ENCODE data around the gene ADRB1.
A peak's percentile ranks its signal among the peaks of the same experiment; 100 is the strongest.

ADRB1 gene

GRCh38 chr10:114043532-114044246 is at the start of gene ADRB1:
Gene ADRB1, plus strand, starts transcription at chr10:114043866. Its CDS starts 267 bp downstream, at chr10:114044133.
- DNase-seq (ENCODE audit: low spot score), result peak; percentile 19

GRCh38 chr10:113995201-113995600 is 48.5 kb upstream of the ADRB1 start:
- DNase-seq (ENCODE audit: low spot score), result no peak

- DNase-seq (ENCODE audit: low spot score), result no peak
Observed at GRCh38 chr10:113997428-113997827, 46.2 kb upstream of the ADRB1 start.

- no peak for DNase-seq (ENCODE audit: low spot score)
Observed at GRCh38 chr10:113999531-113999930, 44.1 kb upstream of the ADRB1 start.

GRCh38 chr10:114000457-114001010 is 43.1 kb upstream of the ADRB1 start:
- DNase-seq (ENCODE audit: low spot score), result no peak

- DNase-seq (ENCODE audit: low spot score), result no peak
Observed at GRCh38 chr10:114002422-114002821, 41.2 kb upstream of the ADRB1 start.

GRCh38 chr10:114003161-114003941 is 40.3 kb upstream of the ADRB1 start:
- no peak for DNase-seq (ENCODE audit: low spot score)

GRCh38 chr10:114009281-114009996 is 34.2 kb upstream of the ADRB1 start:
- no peak for DNase-seq (ENCODE audit: low spot score)

GRCh38 chr10:114010316-114010715 is 33.4 kb upstream of the ADRB1 start:
- DNase-seq (ENCODE audit: low spot score), result no peak

- DNase-seq (ENCODE audit: low spot score), result no peak
Observed at GRCh38 chr10:114012650-114013049, 31.0 kb upstream of the ADRB1 start.

- DNase-seq (ENCODE audit: low spot score), result no peak
Observed at GRCh38 chr10:114015708-114016107, 28.0 kb upstream of the ADRB1 start.

GRCh38 chr10:114017271-114017670 is 26.4 kb upstream of the ADRB1 start:
- DNase-seq (ENCODE audit: low spot score), result no peak

- DNase-seq (ENCODE audit: low spot score), result no peak
Observed at GRCh38 chr10:114017873-114018272, 25.8 kb upstream of the ADRB1 start.

GRCh38 chr10:114019226-114019625 is 24.4 kb upstream of the ADRB1 start:
- DNase-seq (ENCODE audit: low spot score), result no peak

- no peak for DNase-seq (ENCODE audit: low spot score)
Observed at GRCh38 chr10:114021154-114021553, 22.5 kb upstream of the ADRB1 start.

- DNase-seq (ENCODE audit: low spot score), result no peak
Observed at GRCh38 chr10:114021717-114022680, 21.7 kb upstream of the ADRB1 start.

- no peak for DNase-seq (ENCODE audit: low spot score)
Observed at GRCh38 chr10:114022766-114023597, 20.7 kb upstream of the ADRB1 start.

- DNase-seq (ENCODE audit: low spot score), result peak; percentile 27
Observed at GRCh38 chr10:114024876-114025610, 18.6 kb upstream of the ADRB1 start.

GRCh38 chr10:114025611-114026130 is 18.0 kb upstream of the ADRB1 start:
- DNase-seq (ENCODE audit: low spot score), result no peak

All from activated CD4-positive, alpha-beta T cell treated with anti-CD3 and anti-CD28 coated beads, Interleukin-2, Interleukin-4, amounts not matched to agents 100 ng/mL and 50 ng/mL, durations not matched to agents 16 hours and 8 hours (primary cell).